SU-DHL-6 (cell line): Measurements from ENCODE around the gene FAM177A1.

ENCODE experiments used
- H2AFZ ChIP-seq: fragments of 200-600 bp; sonication (generic); 2 replicates; pipeline ENCODE4 v1.6.1; 2014; ENCODE audit warnings: low read depth, mild to moderate bottlenecking, moderate library complexity, mixed read lengths, antibody characterized with exemption, low read length; ENCODE audit not compliant: severe bottlenecking
- H3F3A ChIP-seq: fragments of 200-600 bp; shearing (Covaris generic); 2 replicates; pipeline ENCODE4 v1.6.0; 2016; ENCODE audit warnings: antibody characterized with exemption, mild to moderate bottlenecking; ENCODE audit not compliant: insufficient read depth
- H3K27ac ChIP-seq: fragments of 200-600 bp; sonication (generic); 2 replicates; pipeline ENCODE4 v1.5.1; 2016; ENCODE audit warnings: low read depth, mild to moderate bottlenecking, low read length, moderate library complexity, mixed read lengths
- H3K27me3 ChIP-seq: fragments of 200-600 bp; sonication (generic), shearing (Covaris generic); 2 replicates; pipeline ENCODE4 v1.6.0; 2014; ENCODE audit warnings: mild to moderate bottlenecking, low read length
- H3K36me3 ChIP-seq: fragments of 200-600 bp; sonication (generic); 2 replicates; pipeline ENCODE4 v1.6.1; 2014; ENCODE audit warnings: mild to moderate bottlenecking, low read length, mixed read lengths
- H3K4me2 ChIP-seq: fragments of 300-600, 200-600 bp; shearing (Covaris generic), sonication (generic); 2 replicates; pipeline ENCODE4 v1.6.0; 2014; ENCODE audit warnings: low read length, low read depth, mild to moderate bottlenecking; ENCODE audit not compliant: poor library complexity, severe bottlenecking
- H3K4me3 ChIP-seq: fragments of 200-600 bp; sonication (generic); 2 replicates; pipeline ENCODE4 v1.5.1; 2014; ENCODE audit warnings: antibody characterized with exemption, low read length, mild to moderate bottlenecking, mixed read lengths; ENCODE audit not compliant: insufficient read depth, poor library complexity, severe bottlenecking
- H3K79me2 ChIP-seq: fragments of 200-600 bp; sonication (generic); 2 replicates; pipeline ENCODE4 v1.6.1; 2014; ENCODE audit warnings: mild to moderate bottlenecking, low read length, moderate library complexity; ENCODE audit not compliant: insufficient read depth
- H3K9ac ChIP-seq: fragments of 200-600 bp; sonication (generic); 2 replicates; pipeline ENCODE4 v1.7.0; 2014; ENCODE audit warnings: mild to moderate bottlenecking, low read length
- H3K9me2 ChIP-seq: fragments of 200-600 bp; sonication (generic); replicated peaks from 2 replicates; pipeline ENCODE4 v1.6.1; 2014; ENCODE audit warnings: low read length; ENCODE audit not compliant: insufficient read depth
- H3K9me3 ChIP-seq: fragments of 200-600 bp; sonication (generic); 2 replicates; pipeline ENCODE4 v1.6.1; 2014; ENCODE audit warnings: low read length, mixed read lengths; ENCODE audit not compliant: insufficient read depth
- H4K20me1 ChIP-seq: fragments of 200-600 bp; sonication (generic); 2 replicates; pipeline ENCODE4 v1.6.1; 2014; ENCODE audit warnings: low read depth, mild to moderate bottlenecking, antibody characterized with exemption, low read length, moderate library complexity, mixed read lengths
- CTCF ChIP-seq: fragments of 200-600 bp; sonication (generic); IDR thresholded peaks from one replicate; pipeline ENCODE4 v1.5.1; 2017; ENCODE audit warnings: antibody characterized with exemption, mild to moderate bottlenecking, low read length, moderate library complexity; ENCODE audit not compliant: insufficient read depth, poor library complexity, severe bottlenecking
- EZH2phosphoT487 ChIP-seq: fragments of 200-600 bp; sonication (generic), shearing (Covaris generic); conservative IDR thresholded peaks from 2 replicates; pipeline ENCODE4 v1.6.1; 2018; ENCODE audit warnings: mild to moderate bottlenecking, antibody characterized with exemption, low read length, moderate library complexity, mixed read lengths

Gene FAM177A1

GRCh38 chr14:35116242-35116641, 70.2 kb downstream of the FAM177A1 start:
- peaks cover 33% of the 10 kb centered on the region for H3K36me3 ChIP-seq
- H4K20me1 ChIP-seq: no peaks in the 10 kb centered on the region
- TF ChIP-seq CTCF (no peak), EZH2phosphoT487 (no peak)

GRCh38 chr14:35117112-35117511, 71.0 kb downstream of the FAM177A1 start:
- Histone ChIP-seq H3K4me3 (no peak overlapping the region), H3K79me2 (peaks cover 48% of the 10 kb centered on the region)

More at GRCh38 chr14:35116242-35116641, 70.2 kb downstream of the FAM177A1 start:
- no peaks in the 10 kb centered on the region for H3K27me3 ChIP-seq
- H3K9me2 ChIP-seq: no peaks in the 10 kb centered on the region
- no peak overlapping the region for H3K4me2 ChIP-seq
- H3F3A ChIP-seq: peaks cover 2% of the 10 kb centered on the region; the same call in 1 of the 2 replicates
- no peak overlapping the region for H3K9ac ChIP-seq
- H3K79me2 ChIP-seq: peaks cover 45% of the 10 kb centered on the region
- no peak overlapping the region for H3K27ac ChIP-seq
- no peak overlapping the region for H2AFZ ChIP-seq
- no peak overlapping the region for H3K4me3 ChIP-seq
- peaks cover 5% of the 10 kb centered on the region; the same call in 1 of the 2 replicates for H3K9me3 ChIP-seq

GRCh38 chr14:35121026-35121886, 75.2 kb downstream of the FAM177A1 start:
- peak overlapping the region; percentile 89 for H3K27ac ChIP-seq
- peak overlapping the region; percentile 83 for H3K4me3 ChIP-seq
- H3K9ac ChIP-seq: peak overlapping the region; percentile 87
- peak overlapping the region; percentile 80 for H2AFZ ChIP-seq
- no peaks in the 10 kb centered on the region; the same call in 1 of the 2 replicates for H3K36me3 ChIP-seq
- peaks cover 10% of the 10 kb centered on the region for H3F3A ChIP-seq
- no peaks in the 10 kb centered on the region for H3K9me3 ChIP-seq
- H3K9me2 ChIP-seq: no peaks in the 10 kb centered on the region
- H3K79me2 ChIP-seq: peaks cover 67% of the 10 kb centered on the region
- peak overlapping the region; percentile 68 for H3K4me2 ChIP-seq
- TF ChIP-seq EZH2phosphoT487 (no peak), CTCF (no peak)
- H3K27me3 ChIP-seq: no peaks in the 10 kb centered on the region
- H4K20me1 ChIP-seq: no peaks in the 10 kb centered on the region

More at GRCh38 chr14:35117112-35117511, 71.0 kb downstream of the FAM177A1 start:
- Histone ChIP-seq H3K9me3 (no peaks in the 10 kb centered on the region), H3K27me3 (no peaks in the 10 kb centered on the region), H2AFZ (no peak overlapping the region), H3K36me3 (peaks cover 24% of the 10 kb centered on the region), H3K9me2 (no peaks in the 10 kb centered on the region), H3K27ac (no peak overlapping the region), H3K9ac (no peak overlapping the region), H3K4me2 (no peak overlapping the region), H3F3A (peaks cover 5% of the 10 kb centered on the region; the same call in 1 of the 2 replicates), H4K20me1 (no peaks in the 10 kb centered on the region)
- TF ChIP-seq EZH2phosphoT487: no peak
- TF ChIP-seq CTCF: no peak
